MCF 10A (cell line): Measurements from ENCODE around the gene ZNF17. TPM values are rescaled to one million over a fixed set of nuclear protein-coding genes. Genes with fewer than 3 reads are reported as not detected.

Source experiments
- BruUV-seq: library from RNA; stranded (reverse); fragments of 400-500 nt; replicated peaks from 2 replicates; lab custom pipeline; 2021; lab: Mats Ljungman, UMichigan
- CTCF ChIA-PET: fragments of 300-600 bp; sonication (Branson Sonifier 250); formaldehyde crosslinking; extraction: SDS; loops from one replicate; lab custom pipeline; 2021; ENCODE audit warnings: antibody characterized with exemption, inconsistent platforms; lab: Yijun Ruan, JAX
- POLR2A ChIA-PET: fragments of 300-600, 350-650 bp; sonication (Branson Sonifier 250); formaldehyde crosslinking; extraction: SDS; loops from one replicate; lab custom pipeline; 2020; ENCODE audit warnings: antibody characterized with exemption, inconsistent platforms; lab: Yijun Ruan, JAX
- DNase-seq: peaks from one replicate; pipeline ENCODE4 v3.0.0-alpha.2; 2018; ENCODE audit not compliant: unreplicated experiment
- H3K27ac Mint-ChIP-seq: one replicate; pipeline ENCODE4 v1.8.0; 2022; ENCODE audit warnings: mild to moderate bottlenecking, low read depth, mixed read lengths; ENCODE audit not compliant: unreplicated experiment
- H3K27me3 Mint-ChIP-seq: one replicate; pipeline ENCODE4 v1.8.0; 2022; ENCODE audit warnings: mixed read lengths; ENCODE audit not compliant: insufficient read depth, unreplicated experiment
- H3K36me3 Mint-ChIP-seq: one replicate; pipeline ENCODE4 v1.8.0; 2022; ENCODE audit warnings: mild to moderate bottlenecking, moderate library complexity, mixed read lengths; ENCODE audit not compliant: insufficient read depth, unreplicated experiment
- H3K4me1 Mint-ChIP-seq: one replicate; pipeline ENCODE4 v1.8.0; 2022; ENCODE audit warnings: mixed read lengths; ENCODE audit not compliant: insufficient read depth, unreplicated experiment
- H3K4me3 Mint-ChIP-seq: one replicate; pipeline ENCODE4 v1.8.0; 2022; ENCODE audit warnings: mild to moderate bottlenecking, moderate library complexity, mixed read lengths; ENCODE audit not compliant: unreplicated experiment
- H3K9me3 Mint-ChIP-seq: one replicate; pipeline ENCODE4 v1.8.0; 2022; ENCODE audit warnings: mixed read lengths; ENCODE audit not compliant: unreplicated experiment
- intact Hi-C: fragments of 100-400 bp; cut with micrococcal nuclease; formaldehyde crosslinking; loops from 2 replicates; pipeline ENCODE4 v1.14.1; 2022
- total RNA-seq: library from RNA; stranded (reverse); gene quantifications from 2 replicates; pipeline ENCODE4 v1.2.3, GENCODE V29; 2022
- TF ChIP-seq, protein P1 (sequence below): fragments of 200-600 bp; IDR thresholded peaks from one replicate; pipeline ENCODE4 v1.8.0; 2022; ENCODE audit warnings: antibody characterized with exemption, mild to moderate bottlenecking; ENCODE audit not compliant: unreplicated experiment

ZNF17 gene
- total RNA-seq, 1 experiment from 2014 or later, result 8.3 TPM

DNA sequence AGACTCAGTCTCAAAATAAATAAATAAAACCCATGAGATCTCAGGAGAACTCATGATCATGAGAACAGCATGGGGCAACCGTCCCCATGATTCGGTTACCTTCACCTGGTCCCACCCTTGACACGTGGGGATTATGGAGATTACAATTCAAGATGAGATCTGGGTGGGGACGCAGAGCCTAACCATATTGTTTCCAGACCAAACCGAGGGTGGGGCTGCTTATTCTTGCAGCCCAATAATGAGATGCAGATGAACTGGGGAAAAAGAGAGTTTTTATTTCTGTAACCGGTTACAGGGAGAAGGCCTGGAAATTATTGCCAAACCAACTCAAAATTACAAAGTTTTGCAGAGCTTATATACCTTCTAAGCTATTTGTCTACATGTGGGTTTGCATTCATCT lies 34.8 kb upstream of the ZNF17 start:
- Mint-ChIP-seq H3K27ac (no peak overlapping the region), H3K27me3 (no peaks in the 10 kb centered on the region), H3K4me1 (no peaks in the 10 kb centered on the region), H3K36me3 (peaks cover 39% of the 10 kb centered on the region), H3K9me3 (peaks cover 35% of the 10 kb centered on the region), H3K4me3 (no peak overlapping the region)
- DNase-seq, result no peak
- BruUV-seq, result no TSS peak
- CTCF ChIA-PET, result no interaction called here
- POLR2A ChIA-PET, result interaction anchor here (0.8 to 1.0 kb wide), 2 partner anchors 8 to 10 kb away, joined by 3 to 4 read pairs; no protein-coding TSS in a partner anchor
- intact Hi-C loops, result no loop called here
- TF ChIP-seq, protein P1, sequence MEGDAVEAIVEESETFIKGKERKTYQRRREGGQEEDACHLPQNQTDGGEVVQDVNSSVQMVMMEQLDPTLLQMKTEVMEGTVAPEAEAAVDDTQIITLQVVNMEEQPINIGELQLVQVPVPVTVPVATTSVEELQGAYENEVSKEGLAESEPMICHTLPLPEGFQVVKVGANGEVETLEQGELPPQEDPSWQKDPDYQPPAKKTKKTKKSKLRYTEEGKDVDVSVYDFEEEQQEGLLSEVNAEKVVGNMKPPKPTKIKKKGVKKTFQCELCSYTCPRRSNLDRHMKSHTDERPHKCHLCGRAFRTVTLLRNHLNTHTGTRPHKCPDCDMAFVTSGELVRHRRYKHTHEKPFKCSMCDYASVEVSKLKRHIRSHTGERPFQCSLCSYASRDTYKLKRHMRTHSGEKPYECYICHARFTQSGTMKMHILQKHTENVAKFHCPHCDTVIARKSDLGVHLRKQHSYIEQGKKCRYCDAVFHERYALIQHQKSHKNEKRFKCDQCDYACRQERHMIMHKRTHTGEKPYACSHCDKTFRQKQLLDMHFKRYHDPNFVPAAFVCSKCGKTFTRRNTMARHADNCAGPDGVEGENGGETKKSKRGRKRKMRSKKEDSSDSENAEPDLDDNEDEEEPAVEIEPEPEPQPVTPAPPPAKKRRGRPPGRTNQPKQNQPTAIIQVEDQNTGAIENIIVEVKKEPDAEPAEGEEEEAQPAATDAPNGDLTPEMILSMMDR, result no peak

DNA sequence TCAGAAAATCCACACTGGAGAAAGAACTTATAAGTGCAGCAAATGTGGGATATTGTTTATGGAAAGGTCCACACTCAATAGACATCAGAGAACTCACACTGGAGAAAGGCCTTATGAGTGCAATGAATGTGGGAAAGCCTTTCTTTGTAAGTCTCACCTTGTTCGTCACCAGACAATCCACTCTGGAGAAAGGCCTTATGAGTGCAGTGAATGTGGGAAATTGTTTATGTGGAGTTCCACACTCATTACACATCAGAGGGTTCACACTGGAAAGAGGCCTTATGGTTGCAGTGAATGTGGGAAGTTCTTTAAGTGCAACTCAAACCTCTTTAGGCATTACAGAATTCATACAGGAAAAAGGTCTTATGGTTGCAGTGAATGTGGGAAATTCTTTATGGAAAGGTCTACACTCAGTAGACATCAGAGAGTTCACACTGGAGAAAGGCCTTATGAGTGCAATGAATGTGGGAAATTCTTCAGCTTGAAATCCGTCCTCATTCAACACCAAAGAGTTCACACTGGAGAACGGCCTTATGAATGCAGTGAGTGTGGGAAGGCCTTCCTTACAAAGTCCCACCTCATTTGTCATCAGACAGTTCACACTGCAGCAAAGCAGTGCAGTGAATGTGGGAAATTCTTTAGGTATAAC lies 33.3 kb upstream of the ZNF17 start:
- ChIA-PET POLR2A (interaction anchor here (0.6 kb wide), 1 partner anchor 1126 kb away, joined by 3 read pairs; no protein-coding TSS in a partner anchor), CTCF (interaction anchor here (0.8 kb wide), 1 partner anchor 201 kb away, joined by 3 read pairs; no protein-coding TSS in a partner anchor)
- no TSS peak for BruUV-seq
- peaks cover 28% of the 10 kb centered on the region for H3K9me3 Mint-ChIP-seq
- H3K4me3 Mint-ChIP-seq, result no peak overlapping the region
- no peak for DNase-seq
- H3K36me3 Mint-ChIP-seq, result peaks cover 32% of the 10 kb centered on the region
- H3K27ac Mint-ChIP-seq, result no peak overlapping the region
- TF ChIP-seq, protein P1, result no peak
- H3K27me3 Mint-ChIP-seq, result no peaks in the 10 kb centered on the region
- intact Hi-C loops, result no loop called here
- no peaks in the 10 kb centered on the region for H3K4me1 Mint-ChIP-seq

DNA sequence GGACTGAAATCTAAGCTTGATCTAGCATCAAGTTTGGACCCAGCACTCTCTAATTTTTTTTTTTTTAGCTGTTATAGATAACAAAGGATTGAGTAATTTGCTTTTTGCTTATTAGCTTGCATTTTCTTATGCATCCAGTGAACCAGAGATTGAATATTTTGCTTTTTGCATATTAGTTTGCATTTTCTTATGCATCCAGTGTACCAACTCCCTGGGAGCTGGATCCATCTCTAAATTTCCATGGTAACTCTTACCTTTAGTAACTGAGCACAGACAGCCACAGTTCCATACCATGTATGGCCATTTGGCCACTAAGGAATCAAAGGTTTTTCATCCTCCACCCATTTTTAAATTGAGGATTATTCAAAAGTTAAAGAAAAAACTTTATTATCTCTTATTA lies 30.0 kb upstream of the ZNF17 start:
- Mint-ChIP-seq H3K36me3 (peaks cover 10% of the 10 kb centered on the region), H3K4me3 (no peak overlapping the region), H3K9me3 (peaks cover 10% of the 10 kb centered on the region), H3K4me1 (no peaks in the 10 kb centered on the region), H3K27ac (no peak overlapping the region), H3K27me3 (no peaks in the 10 kb centered on the region)
- ChIA-PET POLR2A (interaction anchor here (0.6 to 1.4 kb wide), 2 partner anchors 9 to 18 kb away, joined by 3 to 6 read pairs; partner anchors contain the start of genes TRAPPC2B, ZNF547 and ZNF548), CTCF (interaction anchor here (0.6 to 0.8 kb wide), 3 partner anchors 26 to 1750 kb away, joined by 3 read pairs; no protein-coding TSS in a partner anchor)
- TF ChIP-seq, protein P1, result no peak
- DNase-seq, result no peak
- intact Hi-C loops, result no loop called here
- no TSS peak for BruUV-seq

DNA sequence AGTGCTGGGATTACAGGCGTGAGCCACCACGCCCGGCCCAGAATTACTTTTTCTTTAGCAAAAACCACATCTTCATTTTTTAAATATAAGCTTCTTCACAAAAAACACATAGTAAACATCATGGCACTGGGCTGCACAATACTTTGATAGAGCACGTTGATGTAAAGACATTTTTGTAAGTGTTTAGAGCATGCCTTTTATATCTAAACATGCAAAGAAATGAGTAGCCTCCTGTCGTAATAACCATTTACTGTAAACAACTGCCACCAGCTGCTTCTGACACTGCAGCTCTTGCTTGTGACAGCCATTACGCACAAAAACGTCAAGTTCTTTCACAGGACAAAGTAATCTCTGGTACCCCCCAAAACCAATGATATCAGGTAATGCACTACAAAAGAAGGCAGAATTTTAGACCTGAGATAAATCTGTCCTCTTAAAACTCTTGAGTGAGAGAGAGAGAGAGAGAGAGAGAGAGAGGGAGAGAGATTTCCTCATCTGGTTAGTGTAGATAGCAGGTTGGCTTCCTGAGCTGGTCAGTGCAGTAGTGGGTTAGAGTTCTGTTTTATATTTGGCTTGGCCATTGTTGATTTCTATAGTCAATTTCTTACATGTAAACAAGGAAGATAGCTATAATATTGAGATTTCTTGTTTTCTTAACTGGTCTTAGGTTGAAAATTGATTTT lies 28.0 kb upstream of the ZNF17 start:
- Mint-ChIP-seq H3K36me3 (peaks cover under 1% of the 10 kb centered on the region), H3K9me3 (peaks cover 10% of the 10 kb centered on the region), H3K27ac (no peak overlapping the region), H3K4me1 (no peaks in the 10 kb centered on the region), H3K27me3 (no peaks in the 10 kb centered on the region), H3K4me3 (no peak overlapping the region)
- no peak for DNase-seq
- POLR2A ChIA-PET, result interaction anchor here (0.6 kb wide), 1 partner anchor 295 kb away, joined by 3 read pairs; no protein-coding TSS in a partner anchor
- TF ChIP-seq, protein P1, result no peak
- BruUV-seq, result no TSS peak
- intact Hi-C loops, result no loop called here
- CTCF ChIA-PET, result interaction anchor here (0.9 kb wide), 1 partner anchor 23 kb away, joined by 4 read pairs; no protein-coding TSS in a partner anchor
